Measurements from ENCODE around the gene ZBED5. TPM values are rescaled to one million over a fixed set of nuclear protein-coding genes. Genes with fewer than 3 reads are reported as not detected.

The ZBED5 gene
- polyA plus RNA-seq, 1 donor: 125 TPM

Other genes with a start within 250 kb of the ZBED5 start
- 12.0 TPM for gene IRAG1, start 164.3 kb downstream of the ZBED5 start, polyA plus RNA-seq (ENCODE audit: insufficient read length)
- 69.5 TPM for gene CTR9, start 106.8 kb downstream of the ZBED5 start, polyA plus RNA-seq (ENCODE audit: insufficient read length)
- 964 TPM for gene EIF4G2, start 49.1 kb downstream of the ZBED5 start, polyA plus RNA-seq (ENCODE audit: insufficient read length)

All from left kidney (tissue), 1 donor.